Suppressor macrophage (primary cell): ENCODE results near the gene CSGALNACT2.

ENCODE experiments used
- DNase-seq, 4 experiments: peaks; one replicate each; pipeline ENCODE4 v3.0.0-alpha.2; 2020 to 2022

CSGALNACT2 gene

DNA sequence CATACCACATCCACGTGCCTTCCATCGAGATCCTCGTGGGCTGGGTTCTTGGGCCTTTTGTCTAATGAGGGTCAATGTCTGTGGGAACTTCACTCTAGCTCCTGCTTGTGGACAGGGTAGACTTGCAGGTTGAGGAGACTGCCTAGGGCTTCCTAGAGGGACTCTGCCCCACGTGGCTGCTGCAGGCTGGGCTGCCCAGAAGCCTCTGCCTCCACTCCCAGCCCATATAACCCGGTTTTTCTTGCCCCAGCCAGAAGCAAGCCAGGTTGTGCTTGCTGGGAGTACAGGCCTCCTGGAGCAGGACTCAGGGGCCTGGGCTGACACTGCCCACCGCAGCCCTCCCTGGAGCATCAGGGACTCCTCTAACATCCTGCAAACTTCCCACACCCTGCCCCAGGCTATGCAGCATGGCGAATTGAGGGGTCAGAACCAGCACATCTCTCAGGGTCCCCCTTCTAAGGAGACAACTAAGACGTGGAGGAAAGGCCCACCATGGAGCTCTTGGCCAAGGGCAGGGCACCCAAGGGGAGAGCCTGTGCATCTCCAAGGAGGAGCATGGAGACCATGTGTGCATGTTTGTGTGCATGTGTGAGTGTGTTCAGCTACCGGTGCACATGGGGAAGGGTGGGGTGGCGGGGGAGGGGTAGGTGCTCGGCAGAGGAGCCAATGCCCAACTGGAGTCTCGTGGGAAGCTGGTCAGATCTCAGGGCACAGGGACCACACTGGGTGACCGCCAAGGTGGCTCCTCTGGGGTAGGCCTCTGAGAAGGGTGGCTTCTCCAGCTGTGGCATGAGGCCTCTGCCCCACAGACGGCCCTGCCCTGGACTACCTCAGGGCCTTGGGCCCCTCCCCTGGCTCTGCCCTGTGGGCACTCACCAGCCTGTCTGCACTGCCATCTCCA lies 66.0 kb downstream of the CSGALNACT2 start:
- no peak for DNase-seq

GRCh38 chr10:43204943-43205671 lies 66.9 kb downstream of the CSGALNACT2 start:
- peak; percentile 52 to 73 (median 63) for DNase-seq

GRCh38 chr10:43205681-43206390 lies 67.6 kb downstream of the CSGALNACT2 start:
- no peak for DNase-seq

DNA sequence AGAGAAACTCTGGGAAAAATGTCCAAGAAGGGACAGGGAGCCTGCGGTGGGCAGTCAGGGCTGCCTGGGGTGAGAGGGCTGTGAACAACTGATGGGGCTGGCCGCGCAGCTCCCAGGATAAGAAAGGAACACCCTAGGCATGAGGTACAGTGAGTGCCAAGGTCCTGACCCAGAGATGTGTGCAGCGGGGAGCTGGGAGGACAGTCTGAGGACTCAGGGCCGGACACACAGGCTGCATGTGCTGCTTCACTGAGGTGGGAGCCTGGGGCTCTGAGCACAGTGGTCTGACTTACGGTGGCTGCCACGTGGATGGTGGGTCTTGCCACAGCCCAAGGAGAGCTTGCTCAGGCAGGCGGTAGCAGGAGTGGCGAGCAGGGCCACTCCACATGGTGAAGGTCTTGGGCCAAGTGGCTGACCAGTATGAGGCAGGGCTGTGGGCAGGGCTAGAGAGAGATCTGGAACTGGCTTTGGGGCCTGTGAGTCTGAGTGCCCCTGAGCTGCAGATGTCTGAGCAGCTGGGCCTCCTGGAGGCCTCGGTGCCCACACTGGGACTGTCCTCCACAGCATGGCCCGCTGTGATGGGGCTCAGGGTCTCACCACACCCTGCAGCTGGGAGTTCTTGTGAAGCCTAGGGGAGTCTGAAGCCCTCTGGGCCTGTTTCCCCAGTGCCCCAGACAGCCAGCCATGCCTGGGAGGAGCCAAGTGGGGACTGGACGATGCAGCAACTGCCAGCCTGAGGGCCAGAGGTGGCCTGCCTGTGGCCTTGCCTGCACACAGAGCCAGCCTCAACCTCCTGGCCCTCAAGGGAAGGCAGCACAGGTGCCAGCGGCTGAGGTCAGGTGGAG lies 68.4 kb downstream of the CSGALNACT2 start:
- DNase-seq: no peak

GRCh38 chr10:43208147-43209073 lies 70.2 kb downstream of the CSGALNACT2 start:
- DNase-seq: no peak

GRCh38 chr10:43209074-43209455 lies 70.8 kb downstream of the CSGALNACT2 start:
- DNase-seq: no peak

DNA sequence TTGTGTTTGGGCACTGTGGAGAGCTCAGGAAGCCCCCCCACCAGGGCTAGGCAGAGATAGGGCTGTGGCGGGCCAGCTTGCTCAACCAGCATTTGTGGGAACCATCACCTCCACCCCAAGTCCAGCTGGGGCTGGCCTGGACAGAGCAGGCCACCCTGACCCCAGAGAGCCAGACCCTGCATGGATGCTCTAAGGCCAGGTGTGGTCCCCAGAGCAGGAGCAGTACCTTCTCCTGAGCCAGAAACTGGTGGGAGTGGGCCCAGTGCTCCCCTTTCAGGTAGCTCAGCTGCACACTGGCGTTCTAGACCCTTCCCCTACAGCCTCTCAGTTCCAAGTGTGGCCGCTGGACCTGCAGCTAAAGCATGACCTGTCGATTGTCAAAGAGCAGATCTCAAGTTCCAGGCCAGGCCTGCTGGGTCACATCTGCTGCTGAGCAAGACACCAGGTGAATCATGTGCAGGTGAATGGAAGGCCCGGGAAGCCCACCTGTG lies 71.5 kb downstream of the CSGALNACT2 start:
- DNase-seq: no peak

- DNase-seq: no peak
Observed at GRCh38 chr10:43210556-43210955, 72.3 kb downstream of the CSGALNACT2 start.

DNA sequence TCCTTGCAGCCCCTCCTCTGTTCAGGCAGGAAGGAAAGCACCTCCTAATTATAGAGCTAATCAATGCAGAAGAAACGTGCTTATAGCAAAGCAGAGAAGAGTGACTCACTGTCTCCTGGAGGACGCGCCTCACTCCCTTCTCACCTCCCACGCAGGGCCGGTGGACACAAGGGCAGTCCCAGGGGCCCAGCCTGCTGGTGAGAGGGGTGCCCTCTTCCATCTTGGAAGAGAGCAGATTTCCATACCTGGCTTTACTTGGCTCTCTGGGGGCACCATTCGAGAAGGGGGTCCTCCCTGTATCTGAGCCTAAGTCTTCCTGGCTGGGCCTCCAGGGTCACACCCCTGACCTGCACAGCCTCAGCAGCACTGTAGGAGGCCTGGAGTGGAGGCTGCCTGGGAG lies 72.8 kb downstream of the CSGALNACT2 start:
- DNase-seq: peak in 2 of 4 experiments; percentile 12 to 40

GRCh38 chr10:43211431-43212042 lies 73.3 kb downstream of the CSGALNACT2 start:
- no peak for DNase-seq

DNA sequence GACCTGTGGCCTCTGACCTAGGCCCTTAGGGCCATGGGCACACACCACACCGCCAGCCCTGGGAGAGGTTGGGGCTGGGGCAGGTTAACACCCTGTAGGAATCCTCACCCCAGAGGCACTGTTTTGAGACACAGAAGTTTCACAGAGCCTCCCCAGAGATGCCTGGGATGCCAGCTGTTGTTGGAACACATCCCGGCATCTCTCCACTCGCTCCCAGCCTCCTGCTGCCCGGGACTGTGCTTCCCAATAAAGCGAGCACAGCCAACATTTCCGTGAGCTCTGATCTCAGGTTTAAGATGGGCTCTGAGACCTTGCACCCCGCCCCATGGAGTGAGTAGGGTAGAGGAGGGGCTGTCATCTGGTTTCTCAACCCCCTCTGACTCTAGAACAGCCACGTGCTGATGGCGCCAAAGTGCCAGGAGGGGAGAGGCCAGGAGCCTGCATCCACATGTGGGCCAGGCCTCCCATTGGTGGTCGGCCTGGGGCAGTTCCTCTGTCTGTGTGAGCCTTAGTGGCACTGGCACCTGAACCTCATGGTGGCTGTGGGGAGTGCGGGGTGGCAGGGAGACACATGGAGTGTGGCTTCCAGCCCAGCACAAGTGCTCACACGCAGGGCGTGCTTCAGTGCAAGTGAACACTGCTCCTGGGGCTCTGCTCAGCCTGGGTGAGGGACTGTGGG lies 73.9 kb downstream of the CSGALNACT2 start:
- no peak for DNase-seq

DNA sequence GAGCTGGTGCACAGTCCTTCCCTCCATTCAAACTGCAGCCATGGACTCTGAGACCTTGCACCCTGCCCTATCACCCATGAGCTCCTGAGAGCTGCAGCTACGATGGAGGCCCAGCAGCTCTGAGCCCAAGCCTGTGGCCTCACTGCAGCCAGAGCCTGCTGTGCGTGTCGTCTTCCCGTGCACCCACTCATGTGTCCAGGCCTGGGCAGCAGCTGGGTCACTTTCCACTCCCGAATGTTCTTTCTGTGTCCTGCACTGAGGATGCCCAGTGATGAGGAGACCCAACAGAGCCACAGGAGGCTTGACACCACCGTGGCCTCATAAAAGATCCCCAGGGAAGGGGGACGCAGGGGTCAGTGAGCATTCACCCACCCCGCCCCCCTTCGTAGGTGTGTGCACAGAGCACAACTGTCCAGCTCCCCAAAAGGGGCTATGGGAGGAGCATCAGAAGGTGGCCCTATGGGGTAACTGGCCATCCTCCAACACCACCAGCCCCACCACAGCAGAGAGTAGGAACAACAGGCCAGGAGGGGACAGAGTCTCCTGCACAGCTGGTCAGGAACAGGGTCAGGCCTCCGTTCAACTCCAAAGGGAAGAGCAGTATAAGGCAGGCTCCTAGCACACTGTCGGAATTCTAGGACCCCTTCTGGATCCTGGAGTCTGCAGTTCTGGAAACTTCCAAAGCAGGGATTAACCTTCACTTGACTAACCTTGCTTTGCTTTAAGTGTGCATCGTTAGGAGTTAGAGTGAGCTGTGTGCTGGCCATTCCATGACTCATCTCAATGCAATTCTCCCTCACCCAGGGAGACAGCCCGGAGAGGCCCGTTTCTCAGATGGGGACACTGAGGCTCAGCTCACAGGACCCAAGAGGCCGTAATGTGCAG lies 76.1 kb downstream of the CSGALNACT2 start:
- DNase-seq: no peak

GRCh38 chr10:43214956-43215561 lies 76.8 kb downstream of the CSGALNACT2 start:
- DNase-seq: no peak

GRCh38 chr10:43215758-43216455 lies 77.7 kb downstream of the CSGALNACT2 start:
- DNase-seq: no peak

GRCh38 chr10:43216931-43217562 lies 78.8 kb downstream of the CSGALNACT2 start:
- DNase-seq: no peak

GRCh38 chr10:43217563-43218205 lies 79.4 kb downstream of the CSGALNACT2 start:
- DNase-seq: no peak
